ENCODE measurements around the gene EGFL7. TPM values are rescaled to one million over a fixed set of nuclear protein-coding genes. Genes with fewer than 3 reads are reported as not detected.

Gene EGFL7
- total and polyA plus RNA-seq, 9 donors, result 56.8 to 95.9 (median 63.7) TPM

- Histone ChIP-seq H3K27me3 (ENCODE audit: control insufficient read depth, insufficient read depth, low read length) (peaks cover 8% of the 10 kb centered on the region), H3K36me3 (ENCODE audit: control insufficient read depth, insufficient read depth, low read length) (no peaks in the 10 kb centered on the region), H3K9me3 (replicated peaks; ENCODE audit: control insufficient read depth, low read depth, low read length) (no peaks in the 10 kb centered on the region), H3K27ac (ENCODE audit: low read length) (peak overlapping the region; percentile 84), H3K4me3 (ENCODE audit: low read length) (no peak overlapping the region), H3K4me1 (ENCODE audit: control insufficient read depth, insufficient read depth, low read length) (peaks cover 54% of the 10 kb centered on the region)
- peak; percentile 78 for DNase-seq
- WGBS (ENCODE audit: insufficient coverage), result 19% methylated on average over 23 of the region's 30 CpGs
These were observed 17.9 kb upstream of the EGFL7 start for GRCh38 chr9:136644593-136645351.

GRCh38 chr9:136645352-136645902, 17.3 kb upstream of the EGFL7 start:
- no peak for DNase-seq
- Histone ChIP-seq H3K27me3 (ENCODE audit: control insufficient read depth, insufficient read depth, low read length) (peaks cover 8% of the 10 kb centered on the region), H3K4me1 (ENCODE audit: control insufficient read depth, insufficient read depth, low read length) (peaks cover 47% of the 10 kb centered on the region), H3K27ac (ENCODE audit: low read length) (peak overlapping the region; percentile 84), H3K36me3 (ENCODE audit: control insufficient read depth, insufficient read depth, low read length) (no peaks in the 10 kb centered on the region), H3K9me3 (replicated peaks; ENCODE audit: control insufficient read depth, low read depth, low read length) (no peaks in the 10 kb centered on the region), H3K4me3 (ENCODE audit: low read length) (no peak overlapping the region)
- WGBS (ENCODE audit: insufficient coverage), result 71% methylated on average over 15 of the region's 18 CpGs

DNA sequence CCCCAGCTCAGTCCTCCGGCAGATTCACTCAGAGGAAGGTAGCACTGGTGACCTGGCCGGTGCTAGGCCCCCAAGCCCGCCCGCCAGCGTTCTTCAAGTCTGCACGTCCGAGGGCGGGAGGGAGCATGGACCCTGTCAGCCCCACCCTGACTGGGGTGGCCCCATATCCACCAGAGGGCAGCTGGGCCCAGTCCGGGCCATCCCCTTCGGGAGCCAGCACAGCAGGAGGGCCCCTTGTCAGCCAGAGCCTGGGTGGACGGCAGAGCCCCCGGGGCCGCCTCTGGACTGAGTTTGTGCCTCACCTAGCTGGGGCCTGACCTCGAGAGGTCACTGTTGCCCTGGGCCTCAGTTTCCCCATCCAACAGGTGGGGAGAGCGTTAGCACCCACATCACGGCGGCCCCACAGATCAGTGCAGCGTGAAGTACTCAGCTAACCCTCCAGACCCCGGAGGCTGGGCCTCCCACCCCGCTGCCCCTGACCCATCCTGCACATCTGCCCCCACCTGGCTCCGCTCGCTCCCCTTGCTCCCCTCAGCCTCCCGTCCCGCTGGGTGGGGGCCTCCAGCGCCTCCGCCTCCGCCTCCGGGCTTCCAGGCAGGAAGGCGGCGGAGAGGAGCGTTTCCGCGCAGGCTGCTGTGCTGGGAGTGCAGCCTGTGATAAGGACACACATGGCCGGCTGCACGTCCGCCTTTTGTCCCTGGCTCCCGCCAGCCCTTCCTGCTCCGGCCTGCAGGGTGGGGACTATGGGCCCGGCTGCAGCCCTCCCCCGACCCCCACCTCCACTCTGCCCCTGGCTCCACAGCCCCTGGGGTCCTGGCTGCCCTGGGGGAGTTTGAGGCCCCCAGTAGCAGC, 16.6 kb upstream of the EGFL7 start:
- H3K27ac ChIP-seq (ENCODE audit: low read length), result peak overlapping the region; percentile 84
- H3K36me3 ChIP-seq (ENCODE audit: control insufficient read depth, insufficient read depth, low read length), result no peaks in the 10 kb centered on the region
- H3K9me3 ChIP-seq (replicated peaks; ENCODE audit: control insufficient read depth, low read depth, low read length), result no peaks in the 10 kb centered on the region
- peaks cover 40% of the 10 kb centered on the region for H3K4me1 ChIP-seq (ENCODE audit: control insufficient read depth, insufficient read depth, low read length)
- peak overlapping the region; percentile 8 for H3K4me3 ChIP-seq (ENCODE audit: low read length)
- WGBS (ENCODE audit: insufficient coverage), result 37% methylated on average over 32 of the region's 40 CpGs
- DNase-seq, result peak; percentile 85
- H3K27me3 ChIP-seq (ENCODE audit: control insufficient read depth, insufficient read depth, low read length), result peaks cover 8% of the 10 kb centered on the region

- H3K27ac ChIP-seq (ENCODE audit: low read length), result peak overlapping the region; percentile 83
- H3K4me3 ChIP-seq (ENCODE audit: low read length), result peak overlapping the region; percentile 8
- WGBS (ENCODE audit: insufficient coverage), result 64% methylated on average over 19 of the region's 29 CpGs
- H3K27me3 ChIP-seq (ENCODE audit: control insufficient read depth, insufficient read depth, low read length), result peaks cover 8% of the 10 kb centered on the region
- DNase-seq, result no peak
- no peaks in the 10 kb centered on the region for H3K9me3 ChIP-seq (replicated peaks; ENCODE audit: control insufficient read depth, low read depth, low read length)
- peaks cover 33% of the 10 kb centered on the region for H3K4me1 ChIP-seq (ENCODE audit: control insufficient read depth, insufficient read depth, low read length)
- no peaks in the 10 kb centered on the region for H3K36me3 ChIP-seq (ENCODE audit: control insufficient read depth, insufficient read depth, low read length)
These were observed 15.6 kb upstream of the EGFL7 start for GRCh38 chr9:136646827-136647711.

GRCh38 chr9:136648751-136649150, 14.0 kb upstream of the EGFL7 start:
- H3K4me3 ChIP-seq (ENCODE audit: low read length), result no peak overlapping the region
- H3K9me3 ChIP-seq (replicated peaks; ENCODE audit: control insufficient read depth, low read depth, low read length), result no peaks in the 10 kb centered on the region
- no peaks in the 10 kb centered on the region for H3K36me3 ChIP-seq (ENCODE audit: control insufficient read depth, insufficient read depth, low read length)
- H3K4me1 ChIP-seq (ENCODE audit: control insufficient read depth, insufficient read depth, low read length), result peaks cover 34% of the 10 kb centered on the region
- DNase-seq, result peak; percentile 80
- peaks cover 10% of the 10 kb centered on the region for H3K27me3 ChIP-seq (ENCODE audit: control insufficient read depth, insufficient read depth, low read length)
- peak overlapping the region; percentile 42 for H3K27ac ChIP-seq (ENCODE audit: low read length)
- WGBS (ENCODE audit: insufficient coverage), result 44% methylated on average over 11 of the region's 16 CpGs

GRCh38 chr9:136650021-136650420, 12.7 kb upstream of the EGFL7 start:
- H3K27me3 ChIP-seq (ENCODE audit: control insufficient read depth, insufficient read depth, low read length), result peaks cover 5% of the 10 kb centered on the region
- no peaks in the 10 kb centered on the region for H3K9me3 ChIP-seq (replicated peaks; ENCODE audit: control insufficient read depth, low read depth, low read length)
- H3K27ac ChIP-seq (ENCODE audit: low read length), result no peak overlapping the region
- no peaks in the 10 kb centered on the region for H3K36me3 ChIP-seq (ENCODE audit: control insufficient read depth, insufficient read depth, low read length)
- peaks cover 25% of the 10 kb centered on the region for H3K4me1 ChIP-seq (ENCODE audit: control insufficient read depth, insufficient read depth, low read length)
- DNase-seq, result no peak
- WGBS (ENCODE audit: insufficient coverage), result 97% methylated on average over 5 of the region's 8 CpGs
- no peak overlapping the region for H3K4me3 ChIP-seq (ENCODE audit: low read length)

- Histone ChIP-seq H3K27me3 (ENCODE audit: control insufficient read depth, insufficient read depth, low read length) (peaks cover 5% of the 10 kb centered on the region), H3K9me3 (replicated peaks; ENCODE audit: control insufficient read depth, low read depth, low read length) (no peaks in the 10 kb centered on the region), H3K36me3 (ENCODE audit: control insufficient read depth, insufficient read depth, low read length) (no peaks in the 10 kb centered on the region), H3K27ac (ENCODE audit: low read length) (no peak overlapping the region), H3K4me1 (ENCODE audit: control insufficient read depth, insufficient read depth, low read length) (peaks cover 26% of the 10 kb centered on the region), H3K4me3 (ENCODE audit: low read length) (no peak overlapping the region)
- WGBS (ENCODE audit: insufficient coverage), result 72% methylated on average over 3 of the region's 10 CpGs
- DNase-seq, result no peak
These were observed 12.1 kb upstream of the EGFL7 start for GRCh38 chr9:136650648-136651047.

- WGBS (ENCODE audit: insufficient coverage), result 73% methylated on average over 10 of the region's 11 CpGs
- DNase-seq, result no peak
- Histone ChIP-seq H3K27me3 (ENCODE audit: control insufficient read depth, insufficient read depth, low read length) (peaks cover 3% of the 10 kb centered on the region), H3K9me3 (replicated peaks; ENCODE audit: control insufficient read depth, low read depth, low read length) (no peaks in the 10 kb centered on the region), H3K4me3 (ENCODE audit: low read length) (no peak overlapping the region), H3K4me1 (ENCODE audit: control insufficient read depth, insufficient read depth, low read length) (peaks cover 25% of the 10 kb centered on the region), H3K27ac (ENCODE audit: low read length) (no peak overlapping the region), H3K36me3 (ENCODE audit: control insufficient read depth, insufficient read depth, low read length) (no peaks in the 10 kb centered on the region)
These were observed 10.9 kb upstream of the EGFL7 start for GRCh38 chr9:136651860-136652259.

GRCh38 chr9:136653323-136654079, 9.2 kb upstream of the EGFL7 start:
- Histone ChIP-seq H3K27ac (ENCODE audit: low read length) (peak overlapping the region; percentile 44), H3K36me3 (ENCODE audit: control insufficient read depth, insufficient read depth, low read length) (no peaks in the 10 kb centered on the region), H3K4me1 (ENCODE audit: control insufficient read depth, insufficient read depth, low read length) (peaks cover 34% of the 10 kb centered on the region), H3K4me3 (ENCODE audit: low read length) (no peak overlapping the region), H3K27me3 (ENCODE audit: control insufficient read depth, insufficient read depth, low read length) (peaks cover 18% of the 10 kb centered on the region), H3K9me3 (replicated peaks; ENCODE audit: control insufficient read depth, low read depth, low read length) (no peaks in the 10 kb centered on the region)
- DNase-seq, result no peak
- 68% methylated on average over 30 of the region's 43 CpGs for WGBS (ENCODE audit: insufficient coverage)

Measured in muscle of leg (tissue), 11 donors.